K562 (cell line): ENCODE data around the gene CGB3. TPM values are rescaled to one million over a fixed set of nuclear protein-coding genes. Genes with fewer than 3 reads are reported as not detected.

Source experiments
- ATAC-seq: fragments of 200-7000 bp; cut with Tn5 transposase; 3 replicates; pipeline ENCODE4 v1.9.1; 2020; ENCODE audit warnings: moderate library complexity
- BruUV-seq: library from RNA; stranded (reverse); fragments of 400-500 nt; replicated peaks from 2 replicates; lab custom pipeline; 2021; lab: Mats Ljungman, UMichigan
- CTCF ChIA-PET: fragments of 300-600 bp; formaldehyde crosslinking; extraction: SDS; loops from one replicate; lab custom pipeline; 2021; ENCODE audit warnings: low intra/inter-chr PET ratio; lab: Yijun Ruan, JAX
- POLR2A ChIA-PET: fragments of 300-600, 350-650 bp; sonication (Branson Sonifier 250); formaldehyde crosslinking; extraction: SDS; loops from one replicate; lab custom pipeline; 2021; ENCODE audit warnings: antibody characterized with exemption, inconsistent platforms; lab: Yijun Ruan, JAX
- DNase-seq, 4 experiments: peaks; one replicate each; pipeline versions ENCODE4 v3.0.0 to v3.0.0-alpha.2; 2011 to 2018; ENCODE audit warnings: low spot score in 3 of 4, mixed read lengths in 3 of 4; ENCODE audit errors: extremely low read depth in 1 of 4
- FAIRE-seq: peaks from 2 replicates; lab custom pipeline; 2011; peaks lifted over from hg19 to GRCh38; lab: Jason Lieb, UNC
- H2AFZ ChIP-seq: 2 replicates; pipeline ENCODE4 v1.6.0; 2011; ENCODE audit warnings: low read depth, low read length, control low read depth, inconsistent platforms
- H3K27ac ChIP-seq: fragments of 200-600 bp; 3 replicates; pipeline ENCODE4 v1.8.0; 2011; ENCODE audit warnings: low read depth, mild to moderate bottlenecking, control low read depth, inconsistent platforms, low read length, moderate library complexity, mixed read lengths; ENCODE audit errors: extremely low read depth
- H3K27me3 ChIP-seq, 2 experiments: fragments of 300-600 bp in 1 of 2; 2 replicates in 1 of 2; 3 replicates in 1 of 2; pipeline versions ENCODE4 v1.6.0 to v1.8.0; 2011; ENCODE audit warnings: inconsistent platforms in 2 of 2, low read length in 2 of 2, mild to moderate bottlenecking in 1 of 2, mixed read lengths in 1 of 2, moderate library complexity in 1 of 2; ENCODE audit not compliant: control insufficient read depth in 2 of 2, insufficient read depth in 2 of 2
- H3K36me3 ChIP-seq: fragments of 300-600 bp; 3 replicates; pipeline ENCODE4 v1.8.0; 2011; ENCODE audit warnings: mild to moderate bottlenecking, low read length, inconsistent platforms; ENCODE audit not compliant: control insufficient read depth, insufficient read depth
- H3K4me1 ChIP-seq, 2 experiments: fragments of 200-600 bp in 1 of 2; replicated peaks in 1 of 2; 2 replicates in 1 of 2; 3 replicates in 1 of 2; pipeline versions ENCODE4 v1.5.1 to v1.8.0; 2011; ENCODE audit warnings: inconsistent platforms in 2 of 2, low read length in 2 of 2, mild to moderate bottlenecking in 1 of 2, mixed read lengths in 1 of 2, moderate library complexity in 1 of 2; ENCODE audit not compliant: control insufficient read depth in 2 of 2, insufficient read depth in 2 of 2
- H3K4me2 ChIP-seq: 2 replicates; pipeline ENCODE4 v1.6.1; 2011; ENCODE audit warnings: low read length, control low read depth, inconsistent platforms, mixed read lengths; ENCODE audit not compliant: insufficient read depth
- H3K4me3 ChIP-seq: fragments of 200-600 bp; sonication (generic), shearing (Covaris generic); 2 replicates; pipeline ENCODE4 v1.5.1; 2016; ENCODE audit warnings: control low read depth, inconsistent platforms
- H3K79me2 ChIP-seq: fragments of 200-600 bp; 3 replicates; pipeline ENCODE4 v1.8.0; 2011; ENCODE audit warnings: low read length, inconsistent platforms; ENCODE audit not compliant: control insufficient read depth, insufficient read depth
- H3K9ac ChIP-seq, 2 experiments: 2 replicates each; pipeline versions ENCODE4 v1.6.0 to v1.6.1; 2011; ENCODE audit warnings: low read depth in 2 of 2, low read length in 2 of 2, control low read depth in 1 of 2, inconsistent platforms in 1 of 2, mild to moderate bottlenecking in 1 of 2, mixed read lengths in 1 of 2; ENCODE audit not compliant: insufficient read depth in 1 of 2
- H3K9me1 ChIP-seq: one replicate; pipeline ENCODE4 v1.6.0; 2011; ENCODE audit warnings: inconsistent platforms, mild to moderate bottlenecking, low read length, moderate library complexity; ENCODE audit not compliant: control insufficient read depth, insufficient read depth
- H3K9me3 ChIP-seq: replicated peaks from 2 replicates; pipeline ENCODE4 v1.5.1; 2011; ENCODE audit warnings: low read depth, low read length, inconsistent platforms; ENCODE audit not compliant: control insufficient read depth, insufficient read depth
- H4K20me1 ChIP-seq: replicated peaks from 2 replicates; pipeline ENCODE4 v1.6.1; 2011; ENCODE audit warnings: low read length, inconsistent platforms, mixed read lengths; ENCODE audit not compliant: control insufficient read depth, insufficient read depth
- ASH1L ChIP-seq: fragments of 450-650 bp; IDR thresholded peaks from 2 replicates; pipeline ENCODE4 v1.6.1; 2018; ENCODE audit warnings: borderline replicate concordance, mild to moderate bottlenecking, low read depth; ENCODE audit not compliant: partially characterized antibody
- BRD4 ChIP-seq: fragments of 200-600 bp; sonication (generic); IDR thresholded peaks from 2 replicates; pipeline ENCODE4 v1.6.1; 2017; ENCODE audit warnings: inconsistent platforms
- FIP1L1 ChIP-seq: fragments of 200-400 bp; formaldehyde crosslinking; IDR thresholded peaks from 2 replicates; pipeline ENCODE4 v1.6.1; 2018; ENCODE audit warnings: mild to moderate bottlenecking, low read depth, low read length; ENCODE audit not compliant: poor library complexity, severe bottlenecking
- FOXP1 ChIP-seq: sonication (generic); formaldehyde crosslinking; IDR thresholded peaks from 2 replicates; pipeline ENCODE4 v1.8.0; 2022; ENCODE audit warnings: mild to moderate bottlenecking, missing genetic modification reagents
- KLF6 ChIP-seq: fragments of 250-450 bp; sonication (Bioruptor Pico); IDR thresholded peaks from 2 replicates; pipeline ENCODE4 v1.4.0; 2020; ENCODE audit warnings: mild to moderate bottlenecking, moderate library complexity, borderline replicate concordance
- MEIS2 ChIP-seq: fragments of 450-650 bp; IDR thresholded peaks from 2 replicates; pipeline ENCODE4 v1.6.1; 2014; ENCODE audit warnings: mild to moderate bottlenecking; ENCODE audit not compliant: partially characterized antibody
- NELFE ChIP-seq: IDR thresholded peaks from 2 replicates; pipeline ENCODE4 v1.6.1; 2011; ENCODE audit warnings: mild to moderate bottlenecking; ENCODE audit not compliant: insufficient read depth, insufficient read length
- NR2C1 ChIP-seq, 2 experiments: fragments of 450-650 bp; IDR thresholded peaks; 2 replicates each; pipeline ENCODE4 v1.6.1; 2017; ENCODE audit warnings: mild to moderate bottlenecking in 2 of 2, antibody characterized with exemption in 1 of 2, inconsistent platforms in 1 of 2, missing compliant biosample characterization in 1 of 2, missing genetic modification characterization in 1 of 2
- NRF1 ChIP-seq, 2 experiments: fragments of 450-650 bp; IDR thresholded peaks in 1 of 2; conservative IDR thresholded peaks in 1 of 2; 2 replicates each; pipeline ENCODE4 v1.6.1; 2014; ENCODE audit warnings: mild to moderate bottlenecking in 2 of 2
- PURB ChIP-seq: sonication (generic); formaldehyde crosslinking; IDR thresholded peaks from 2 replicates; pipeline ENCODE4 v1.9.0; 2021; ENCODE audit warnings: low read depth, mild to moderate bottlenecking, missing genetic modification reagents
- RBM25 ChIP-seq: fragments of 200-400 bp; formaldehyde crosslinking; IDR thresholded peaks from 2 replicates; pipeline ENCODE4 v1.6.1; 2018; ENCODE audit warnings: low read length, low read depth, moderate library complexity; ENCODE audit not compliant: severe bottlenecking
- RUNX1 ChIP-seq: sonication (generic); IDR thresholded peaks from 2 replicates; pipeline ENCODE4 v1.6.1; 2016; ENCODE audit warnings: antibody characterized with exemption, low read depth
- SIRT6 ChIP-seq: IDR thresholded peaks from one replicate; pipeline ENCODE4 v1.6.1; 2012; ENCODE audit warnings: low read depth, mild to moderate bottlenecking, control low read depth, inconsistent platforms, low read length, moderate library complexity
- SP1 ChIP-seq: sonication (generic); formaldehyde crosslinking; IDR thresholded peaks from 2 replicates; pipeline ENCODE4 v1.8.1; 2022; ENCODE audit warnings: mild to moderate bottlenecking, missing genetic modification reagents
- TBL1XR1 ChIP-seq, 2 experiments: IDR thresholded peaks; 2 replicates each; pipeline ENCODE4 v1.6.1; 2012; ENCODE audit warnings: improper control_type of control experiment in 2 of 2, low read length in 2 of 2, mild to moderate bottlenecking in 1 of 2
- YY1 ChIP-seq, 3 experiments: IDR thresholded peaks; 2 replicates each; pipeline ENCODE4 v1.6.1; 2011; ENCODE audit warnings: low read length in 2 of 3, mild to moderate bottlenecking in 2 of 3, moderate library complexity in 2 of 3, borderline replicate concordance in 1 of 3, control low read depth in 1 of 3, low read depth in 1 of 3; ENCODE audit not compliant: insufficient read depth in 3 of 3, insufficient replicate concordance in 2 of 3, control insufficient read depth in 1 of 3, insufficient read length in 1 of 3; ENCODE audit errors: extremely low read depth in 1 of 3
- WGBS: fragments of 100-300 bp; shearing (Covaris generic); methylation state at CpG from one replicate; pipeline ENCODE4 v1.1.6; 2016; ENCODE audit warnings: low coverage, mixed read lengths; ENCODE audit not compliant: insufficient coverage; ENCODE audit errors: missing lambda C conversion rate; 5-methylcytosine and 5-hydroxymethylcytosine counted together
- in situ Hi-C: fragments of 300-500 bp; cut with MboI; formaldehyde crosslinking; loops from 4 replicates; pipeline ENCODE4 v1.15.0; 2018; ENCODE audit warnings: inconsistent platforms, mixed read lengths
- intact Hi-C: fragments of 100-400 bp; cut with micrococcal nuclease; formaldehyde crosslinking; loops from 2 replicates; pipeline ENCODE4 v1.14.2; 2022
- polyA plus RNA-seq, 8 experiments: library from polyadenylated mRNA; depleted of rRNA in 4 of 8; stranded (reverse) in 5 of 8; unstranded in 3 of 8; fragments of >200 nt; fragmentation: Nextera tagmentation in 2 of 8; fragmentation: Illumina TruSeq in 1 of 8; extraction: Ambion mirVana in 2 of 8; extraction: Trizol in 1 of 8; gene quantifications; 2 replicates each; pipeline versions ENCODE4 v1.2.1 to v1.2.3, GENCODE V29; 2011 to 2014; ENCODE audit warnings: inconsistent platforms in 1 of 8, missing spikeins in 1 of 8
- total RNA-seq, 7 experiments: library from RNA; depleted of rRNA in 6 of 7; stranded (reverse); fragments of >200 nt in 6 of 7; fragmentation: Illumina TruSeq in 2 of 7; extraction: Trizol in 2 of 7; gene quantifications; 2 replicates each; pipeline versions ENCODE4 v1.2.1 to v1.2.3, GENCODE V29; 2011 to 2021; ENCODE audit warnings: low replicate concordance in 1 of 7
- TF ChIP-seq, protein P1 (sequence below): fragments of 450-650 bp; IDR thresholded peaks from 2 replicates; pipeline ENCODE4 v1.6.1; 2016; ENCODE audit warnings: missing biosample characterization, missing genetic modification characterization
- TF ChIP-seq, protein P2 (sequence below), 2 experiments: fragments of 450-650 bp; conservative IDR thresholded peaks; 2 replicates each; pipeline ENCODE4 v1.6.1; 2017; ENCODE audit warnings: mild to moderate bottlenecking in 2 of 2, moderate library complexity in 2 of 2

CGB3 gene
- total and polyA plus RNA-seq, 9 of the 15 experiments (the other 6 are each of a cell fraction or from before 2014, with no cell fraction given) = not detected

DNA sequence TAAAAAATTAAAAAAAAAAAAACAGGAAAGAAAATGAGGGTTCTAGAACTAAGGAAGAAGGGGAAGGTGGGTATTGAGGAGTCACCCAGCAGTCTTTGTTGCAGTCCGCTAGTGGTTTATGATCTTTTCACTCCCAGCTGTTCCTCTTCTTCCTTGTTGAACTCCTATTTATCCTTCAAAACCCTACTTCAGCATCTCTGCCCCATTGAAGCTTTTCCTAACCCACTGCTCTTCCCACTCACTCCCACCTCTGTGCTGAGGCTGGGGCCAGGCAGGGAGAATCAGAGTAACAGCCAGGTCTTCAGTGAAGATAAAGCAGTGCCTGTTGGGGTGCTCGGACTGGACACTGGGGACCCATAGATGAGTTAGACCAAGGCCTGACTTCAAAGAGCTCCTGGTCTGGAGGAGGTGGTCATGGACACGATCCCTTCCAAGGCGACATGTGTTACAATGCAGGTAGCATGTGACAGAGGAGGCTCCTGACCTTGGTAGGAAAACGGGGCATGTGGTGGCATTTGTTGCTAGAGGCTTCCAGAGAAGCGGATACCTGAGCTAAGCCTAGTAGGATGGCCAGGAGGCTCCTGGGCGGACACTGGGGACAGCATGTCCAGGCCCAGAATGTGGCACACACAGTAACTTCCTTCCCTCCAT is 19.0 kb downstream of the CGB3 start:
- H3K4me3 ChIP-seq = no peak overlapping the region
- CTCF ChIA-PET = no interaction called here
- H3K79me2 ChIP-seq = peaks cover under 1% of the 10 kb centered on the region; the same call in 1 of the 3 replicates
- H3K4me1 ChIP-seq = peaks cover 0 to 4% of the 10 kb centered on the region in 2 experiments; a peak in 1 of 5 replicates
- no peak for TF ChIP-seq FIP1L1
- TF ChIP-seq NELFE = no peak
- no peak for TF ChIP-seq RUNX1
- TF ChIP-seq SIRT6 = no peak
- TF ChIP-seq, protein P1, sequence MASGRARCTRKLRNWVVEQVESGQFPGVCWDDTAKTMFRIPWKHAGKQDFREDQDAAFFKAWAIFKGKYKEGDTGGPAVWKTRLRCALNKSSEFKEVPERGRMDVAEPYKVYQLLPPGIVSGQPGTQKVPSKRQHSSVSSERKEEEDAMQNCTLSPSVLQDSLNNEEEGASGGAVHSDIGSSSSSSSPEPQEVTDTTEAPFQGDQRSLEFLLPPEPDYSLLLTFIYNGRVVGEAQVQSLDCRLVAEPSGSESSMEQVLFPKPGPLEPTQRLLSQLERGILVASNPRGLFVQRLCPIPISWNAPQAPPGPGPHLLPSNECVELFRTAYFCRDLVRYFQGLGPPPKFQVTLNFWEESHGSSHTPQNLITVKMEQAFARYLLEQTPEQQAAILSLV (tag) = no peak
- TF ChIP-seq YY1 (IDR thresholded peaks at IDR 0.05; ENCODE audit: borderline replicate concordance in 1 of 3, control insufficient read depth in 1 of 3, extremely low read depth in 1 of 3, insufficient read depth in 3 of 3, insufficient read length in 1 of 3, insufficient replicate concordance in 2 of 3, low read depth in 1 of 3, low read length in 2 of 3) = no peak
- no peak for TF ChIP-seq KLF6 (CRISPR knock-in tag)
- TF ChIP-seq SP1 (CRISPR knock-in tag) = no peak
- no peak for TF ChIP-seq ASH1L
- no peak for TF ChIP-seq NR2C1 (IDR thresholded peaks at IDR 0.05)
- TF ChIP-seq NR2C1 (tag; IDR thresholded peaks at IDR 0.05) = no peak
- no peak for TF ChIP-seq RBM25
- no peak for TF ChIP-seq PURB
- TF ChIP-seq NRF1 (conservative IDR thresholded peaks at IDR 0.05 in 1 of 2, IDR thresholded peaks at IDR 0.05 in 1 of 2) = no peak
- TF ChIP-seq BRD4 = no peak
- no peak for TF ChIP-seq FOXP1 (CRISPR knock-in tag)
- TF ChIP-seq TBL1XR1 (IDR thresholded peaks at IDR 0.05; ENCODE audit: low read length in 2 of 2) = no peak
- TF ChIP-seq MEIS2 = no peak
- TF ChIP-seq, protein P2, sequence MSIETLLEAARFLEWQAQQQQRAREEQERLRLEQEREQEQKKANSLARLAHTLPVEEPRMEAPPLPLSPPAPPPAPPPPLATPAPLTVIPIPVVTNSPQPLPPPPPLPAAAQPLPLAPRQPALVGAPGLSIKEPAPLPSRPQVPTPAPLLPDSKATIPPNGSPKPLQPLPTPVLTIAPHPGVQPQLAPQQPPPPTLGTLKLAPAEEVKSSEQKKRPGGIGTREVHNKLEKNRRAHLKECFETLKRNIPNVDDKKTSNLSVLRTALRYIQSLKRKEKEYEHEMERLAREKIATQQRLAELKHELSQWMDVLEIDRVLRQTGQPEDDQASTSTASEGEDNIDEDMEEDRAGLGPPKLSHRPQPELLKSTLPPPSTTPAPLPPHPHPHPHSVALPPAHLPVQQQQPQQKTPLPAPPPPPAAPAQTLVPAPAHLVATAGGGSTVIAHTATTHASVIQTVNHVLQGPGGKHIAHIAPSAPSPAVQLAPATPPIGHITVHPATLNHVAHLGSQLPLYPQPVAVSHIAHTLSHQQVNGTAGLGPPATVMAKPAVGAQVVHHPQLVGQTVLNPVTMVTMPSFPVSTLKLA (conservative IDR thresholded peaks at IDR 0.05) = no peak
- TF ChIP-seq, all 486 proteins: peak for 0
- in situ Hi-C loops = no loop called here
- Histone ChIP-seq H3K9me1 (peaks cover 4% of the 10 kb centered on the region), H3K9me3 (no peaks in the 10 kb centered on the region), H3K27me3 (no peaks in the 10 kb centered on the region), H3K36me3 (peaks cover 77% of the 10 kb centered on the region), H3K9ac (no peak overlapping the region), H2AFZ (no peak overlapping the region), H3K4me2 (no peak overlapping the region), H4K20me1 (no peaks in the 10 kb centered on the region), H3K27ac (no peak overlapping the region)
- WGBS = 88% methylated on average over 7 of the region's 7 CpGs
- POLR2A ChIA-PET = interaction anchor here (0.6 kb wide), 1 partner anchor 9 kb away, joined by 5 read pairs; no protein-coding TSS in a partner anchor
- FAIRE-seq = no peak
- intact Hi-C loops = no loop called here
- no peak for DNase-seq
- BruUV-seq = TSS peak; percentile 27
- no peak for ATAC-seq
